HG03432 (cell line): Measurements from ENCODE around the gene YIF1B.

ENCODE experiments used
- ATAC-seq: cut with Tn5 transposase; IDR thresholded peaks from one replicate; pipeline ENCODE4 v1.9.1; 2021; ENCODE audit warnings: mild to moderate bottlenecking, moderate library complexity; ENCODE audit not compliant: unreplicated experiment

The YIF1B gene

GRCh38 chr19:38306236-38306635 is 9.5 kb downstream of the YIF1B start:
- no peak for ATAC-seq

GRCh38 chr19:38304866-38305429 is 10.8 kb downstream of the YIF1B start:
- ATAC-seq, result no peak

DNA sequence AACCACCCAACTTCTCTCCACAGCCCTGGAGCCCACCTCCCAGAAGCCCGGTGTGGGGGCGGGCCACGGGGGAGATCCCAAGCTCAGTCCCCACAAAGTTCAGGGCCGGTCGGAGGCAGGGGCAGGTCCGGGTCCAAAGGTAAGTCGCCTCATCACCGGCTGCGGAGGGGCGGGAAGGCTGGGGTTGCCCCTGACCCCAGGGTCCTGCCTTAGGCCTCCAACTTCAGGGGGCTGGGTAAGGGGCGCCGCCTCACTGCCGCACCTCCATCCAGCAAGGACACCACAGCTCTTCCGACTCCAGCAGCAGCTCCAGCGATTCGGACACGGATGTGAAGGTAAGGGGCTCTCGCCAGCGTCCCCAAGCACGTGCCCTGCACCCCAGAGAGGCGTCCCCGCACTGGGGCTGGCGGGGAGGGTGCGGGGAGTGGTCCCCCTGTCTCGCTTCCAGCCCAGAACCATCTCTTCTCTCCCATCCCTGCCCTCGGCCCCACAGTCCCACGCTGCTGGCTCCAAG is 11.3 kb downstream of the YIF1B start:
- ATAC-seq, result no peak

DNA sequence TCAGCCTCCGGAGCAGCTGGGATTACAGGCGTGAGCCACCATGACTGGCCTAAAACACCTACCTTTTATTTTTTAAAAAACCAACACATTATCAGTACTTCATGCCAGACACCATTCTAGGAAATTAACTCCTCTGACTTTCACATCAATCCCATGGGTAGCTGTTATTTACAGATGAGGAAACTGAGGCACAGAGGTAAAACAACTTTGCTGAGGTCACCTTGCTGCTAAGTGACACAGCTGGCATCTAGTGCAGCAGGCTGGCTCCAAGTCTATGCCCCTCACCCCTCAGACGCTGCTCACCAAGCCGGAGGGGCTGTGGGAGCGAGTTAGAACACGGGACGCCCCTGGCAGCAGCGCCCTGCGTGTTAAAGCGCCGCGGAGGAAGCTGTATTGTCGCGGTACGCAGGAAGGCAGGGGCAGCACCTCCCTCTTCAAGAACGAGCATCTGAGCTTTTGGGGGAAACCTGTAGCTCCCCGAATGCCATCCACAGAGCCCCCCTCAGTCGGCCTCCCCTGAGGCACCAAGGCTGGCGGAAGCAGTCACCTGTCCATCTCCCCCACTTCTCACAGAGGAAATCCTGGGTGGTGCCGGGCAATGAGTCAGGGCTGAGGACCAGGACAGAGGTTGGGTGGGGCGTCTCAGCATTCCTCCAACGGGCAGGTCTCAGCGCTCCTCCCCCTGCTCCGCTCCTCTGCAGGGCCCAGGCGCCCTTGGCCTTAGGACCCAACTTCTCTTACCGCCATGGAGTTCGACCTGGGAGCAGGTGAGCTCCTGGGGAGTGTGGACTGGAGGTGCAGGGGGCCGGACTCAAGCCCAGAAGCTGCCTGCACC is 12.0 kb downstream of the YIF1B start, which contains the start of gene C19orf33:
C19orf33 (plus strand) TSS at position 735 of the 835 bp plus-strand sequence; CDS start at position 746, 11 bp downstream.
- ATAC-seq, result no peak

GRCh38 chr19:38298821-38299680 is 16.7 kb downstream of the YIF1B start:
- no peak for ATAC-seq

GRCh38 chr19:38294090-38294489 is 21.7 kb downstream of the YIF1B start:
- no peak for ATAC-seq

DNA sequence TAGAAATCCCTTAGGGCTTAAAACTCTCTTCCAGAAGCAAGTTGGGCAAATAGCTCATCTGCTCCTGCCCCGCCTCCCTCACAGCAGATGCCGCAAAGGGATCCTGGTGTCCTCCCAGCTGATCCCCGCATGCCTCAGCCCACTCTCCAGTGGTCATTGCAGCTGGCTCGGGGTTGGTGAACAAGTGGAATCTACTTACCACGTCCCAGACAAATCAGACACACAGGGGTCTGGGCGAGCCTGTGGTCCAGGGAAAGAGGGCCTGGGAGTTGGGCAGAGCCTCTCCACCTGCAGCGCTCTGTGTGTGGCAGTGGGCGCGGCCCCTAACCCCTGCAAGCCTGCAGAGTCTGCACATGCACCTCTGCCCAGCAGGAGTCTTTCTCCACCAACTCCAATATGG is 22.5 kb downstream of the YIF1B start:
- no peak for ATAC-seq

- ATAC-seq, result no peak
Measured at GRCh38 chr19:38291855-38292254, 23.9 kb downstream of the YIF1B start.

GRCh38 chr19:38290631-38291147 is 25.1 kb downstream of the YIF1B start:
- ATAC-seq, result no peak

- no peak for ATAC-seq
Measured at GRCh38 chr19:38289955-38290354, 25.8 kb downstream of the YIF1B start.

DNA sequence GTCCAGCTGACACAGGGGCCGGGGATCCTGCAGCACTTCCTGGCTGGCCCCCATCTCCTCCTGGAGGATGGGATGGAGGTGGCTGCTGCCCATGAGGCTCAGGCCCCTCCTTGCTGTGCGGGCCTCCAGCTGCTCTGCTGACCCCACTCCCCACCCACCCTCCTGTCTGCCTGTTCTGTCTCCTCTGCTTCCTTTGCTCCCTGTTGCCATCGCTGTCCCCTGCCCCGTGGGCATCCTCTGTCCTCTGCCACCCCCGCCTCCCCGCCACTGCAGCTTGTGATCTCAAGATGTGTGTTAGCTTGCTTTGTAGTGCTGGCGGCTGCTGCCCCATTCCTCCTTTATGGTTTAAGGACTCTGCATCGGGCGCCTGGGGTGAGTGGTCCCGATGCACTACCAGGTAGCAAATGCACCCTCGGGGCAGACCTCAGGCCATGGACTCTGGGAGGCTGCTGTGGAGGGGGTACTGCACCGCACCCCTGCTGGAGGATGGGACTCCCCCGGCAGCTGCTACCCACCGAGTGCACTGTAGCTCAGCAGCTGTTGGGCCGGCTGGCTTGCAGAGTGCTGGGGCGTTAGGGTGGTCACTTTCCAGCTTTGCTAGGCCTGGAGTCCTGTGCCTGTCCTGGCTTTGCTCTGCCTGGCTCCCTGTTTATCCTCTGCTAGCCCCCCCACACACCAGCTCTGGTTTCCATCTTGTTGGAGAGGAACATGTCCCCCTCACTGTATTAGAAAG is 27.5 kb downstream of the YIF1B start:
- ATAC-seq, result no peak

DNA sequence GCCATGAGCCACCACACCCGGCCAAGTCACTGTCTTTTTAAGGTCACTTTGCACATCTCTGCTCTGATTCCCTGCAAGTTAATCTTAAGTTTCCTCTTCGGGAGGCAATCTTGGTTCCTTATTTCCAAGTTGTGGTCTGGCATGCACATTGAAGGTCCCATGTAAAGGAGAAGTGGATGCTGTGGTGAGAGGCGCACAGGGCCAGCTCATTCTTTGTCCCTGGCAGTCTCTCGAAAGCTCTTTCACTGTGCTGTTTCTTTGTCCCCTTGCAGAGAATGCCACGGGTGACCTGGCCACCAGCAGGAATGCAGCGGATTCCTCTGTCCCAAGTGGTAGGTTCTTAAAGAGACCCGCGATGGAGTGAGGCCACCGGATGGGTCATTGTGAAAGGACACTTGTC is 28.1 kb downstream of the YIF1B start:
- no peak for ATAC-seq

DNA sequence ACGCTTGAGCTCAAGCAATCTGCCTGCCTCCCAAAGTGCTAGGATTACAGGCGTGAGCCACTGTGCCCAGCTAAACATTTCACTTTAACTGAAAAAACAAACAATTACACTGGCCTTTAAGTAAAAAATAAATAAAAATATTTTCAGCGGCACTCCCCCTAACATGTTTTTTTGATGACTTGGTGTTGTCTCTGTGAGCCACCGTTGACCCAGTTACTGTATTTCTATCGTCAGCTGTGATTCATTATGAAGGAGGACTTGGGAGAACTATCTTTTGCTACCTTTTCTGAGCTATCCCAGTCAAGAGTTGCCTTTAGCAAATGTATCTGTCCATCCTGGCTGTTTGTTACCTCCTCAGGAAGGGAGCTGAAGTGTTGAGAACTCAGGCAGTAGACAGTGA is 30.2 kb downstream of the YIF1B start:
- no peak for ATAC-seq

DNA sequence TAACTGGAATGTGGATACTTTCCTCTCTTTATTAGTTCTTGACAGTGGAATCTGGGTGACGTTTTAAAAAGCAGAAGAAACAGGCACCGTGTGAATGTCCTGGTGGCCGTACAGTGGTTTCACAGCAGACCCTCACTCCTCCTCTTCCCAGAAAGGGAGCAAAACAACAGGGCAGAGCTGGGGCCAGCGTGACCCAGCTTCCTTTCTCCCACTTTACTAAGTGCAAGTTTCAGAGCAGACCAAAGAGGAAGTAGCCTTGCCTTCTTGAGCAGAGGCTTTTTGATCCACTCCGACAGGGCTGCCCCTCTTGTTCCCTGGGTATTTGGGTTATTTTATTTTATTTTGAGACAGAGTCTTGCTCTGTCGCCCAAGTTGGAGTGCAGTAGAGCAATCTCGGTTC is 31.3 kb downstream of the YIF1B start:
- ATAC-seq, result no peak

GRCh38 chr19:38283271-38283670 is 32.5 kb downstream of the YIF1B start:
- no peak for ATAC-seq

GRCh38 chr19:38281811-38282566 is 33.8 kb downstream of the YIF1B start:
- no peak for ATAC-seq

- ATAC-seq, result no peak
Measured at GRCh38 chr19:38280030-38280921, 35.5 kb downstream of the YIF1B start.

- no peak for ATAC-seq
Measured at GRCh38 chr19:38278751-38279150, 37.0 kb downstream of the YIF1B start.
